Measurements from ENCODE around the gene AASS. TPM values are rescaled to one million over a fixed set of nuclear protein-coding genes. Genes with fewer than 3 reads are reported as not detected.

AASS gene
- polyA plus RNA-seq, 2 of the 4 experiments (the other 2 are of a cell fraction), result 0.04 to 0.21 TPM

DNA sequence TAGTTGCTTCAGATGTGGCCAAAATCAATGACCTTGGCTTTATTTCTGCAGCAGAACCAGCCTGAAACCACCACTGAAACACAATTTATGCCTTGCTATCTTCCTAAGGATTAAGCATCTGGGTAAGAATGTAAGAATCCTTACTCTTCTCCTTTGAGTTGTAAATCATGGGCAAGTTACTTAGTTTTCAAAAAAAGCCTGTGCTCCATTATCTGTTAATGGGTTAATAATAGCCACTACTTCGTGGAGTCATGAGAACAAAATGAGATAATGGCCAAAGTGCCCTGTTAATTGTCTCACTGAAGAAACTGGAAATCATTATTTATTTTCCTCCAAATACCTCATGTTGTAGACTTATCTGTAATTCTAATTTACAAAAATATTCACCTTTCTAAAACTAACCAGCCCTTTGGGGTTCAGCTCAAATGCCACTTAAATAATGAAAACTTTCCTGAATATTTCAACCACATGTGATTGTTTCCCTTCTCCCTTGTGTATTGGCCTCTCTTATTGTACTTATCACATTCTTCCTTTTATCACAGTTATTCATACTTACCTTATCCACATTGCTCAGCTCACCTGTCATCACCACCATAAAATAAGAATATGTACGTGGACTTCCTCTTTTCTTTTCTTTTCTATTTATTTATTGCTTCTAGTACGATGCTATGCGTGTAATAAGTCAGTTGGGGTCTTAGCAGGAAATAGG is 2.0 kb upstream of the AASS start:
- no peak for FAIRE-seq
- POLR2A ChIA-PET, result no interaction called here

DNA sequence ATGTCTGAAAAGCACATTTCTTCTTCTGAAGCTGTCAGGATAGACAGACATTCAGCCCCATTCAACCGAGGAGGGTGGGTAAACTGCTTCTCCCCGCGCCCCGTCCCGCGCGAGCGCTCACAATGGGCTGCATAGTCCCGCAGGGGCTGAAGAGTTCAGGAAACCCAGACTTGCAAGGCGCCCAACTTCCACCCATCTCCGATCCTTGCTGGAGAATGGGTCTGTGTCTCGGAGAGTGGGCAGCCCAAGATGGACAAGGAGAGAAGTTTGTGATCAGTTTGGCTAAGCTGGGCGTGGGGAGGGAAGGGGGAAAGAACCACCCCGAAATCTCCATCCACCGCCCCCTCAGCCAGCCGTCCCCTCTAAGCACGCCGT is 686 bp downstream of the AASS start:
- DNase-seq (ENCODE audit: low read depth in 1 of 2, low spot score in 1 of 2) (no peak), ATAC-seq (peak; percentile 40 to 45; a peak in 5 of 6 replicates), FAIRE-seq (no peak)
- Histone ChIP-seq H3K4me1 (peaks cover 5% of the 10 kb centered on the region; the same call in 1 of the 3 replicates), H3K4me3 (peak overlapping the region; percentile 57), H3K4me2 (peak overlapping the region; percentile 92), H3K9me3 (no peaks in the 10 kb centered on the region), H3K27ac (no peak overlapping the region)
- ChIA-PET CTCF (interaction anchor here (0.6 to 1.4 kb wide), 2 partner anchors 50 to 389 kb away, joined by 3 to 4 read pairs; no protein-coding TSS in a partner anchor), POLR2A (no interaction called here)
- WGBS (ENCODE audit: missing lambda C conversion rate), result 7% methylated on average over 18 of the region's 18 CpGs
- TF ChIP-seq RNF2 (IDR thresholded peaks at IDR 0.05; ENCODE audit: borderline replicate concordance, low read depth) (no peak), RCOR1 (IDR thresholded peaks at IDR 0.05; ENCODE audit: low read depth, low read length) (no peak), EHF (CRISPR knock-in tag; IDR thresholded peaks at IDR 0.05) (no peak), KDM5A (IDR thresholded peaks at IDR 0.05) (no peak), BHLHE40 (IDR thresholded peaks at IDR 0.05; ENCODE audit: low read depth, low read length) (no peak), NR3C1 (IDR thresholded peaks at IDR 0.05) (no peak), CEBPB (IDR thresholded peaks at IDR 0.05) (no peak), ESRRA (IDR thresholded peaks at IDR 0.05; ENCODE audit: borderline replicate concordance, low read length) (no peak), ZFP36 (IDR thresholded peaks at IDR 0.05; ENCODE audit: borderline replicate concordance, partially characterized antibody) (no peak)
- TF ChIP-seq, protein P1, sequence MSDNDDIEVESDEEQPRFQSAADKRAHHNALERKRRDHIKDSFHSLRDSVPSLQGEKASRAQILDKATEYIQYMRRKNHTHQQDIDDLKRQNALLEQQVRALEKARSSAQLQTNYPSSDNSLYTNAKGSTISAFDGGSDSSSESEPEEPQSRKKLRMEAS (IDR thresholded peaks at IDR 0.05), result no peak
- TF ChIP-seq, protein P2, sequence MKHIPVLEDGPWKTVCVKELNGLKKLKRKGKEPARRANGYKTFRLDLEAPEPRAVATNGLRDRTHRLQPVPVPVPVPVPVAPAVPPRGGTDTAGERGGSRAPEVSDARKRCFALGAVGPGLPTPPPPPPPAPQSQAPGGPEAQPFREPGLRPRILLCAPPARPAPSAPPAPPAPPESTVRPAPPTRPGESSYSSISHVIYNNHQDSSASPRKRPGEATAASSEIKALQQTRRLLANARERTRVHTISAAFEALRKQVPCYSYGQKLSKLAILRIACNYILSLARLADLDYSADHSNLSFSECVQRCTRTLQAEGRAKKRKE (CRISPR knock-in tag; IDR thresholded peaks at IDR 0.05; ENCODE audit: low read depth), result no peak
- TF ChIP-seq, protein P3, sequence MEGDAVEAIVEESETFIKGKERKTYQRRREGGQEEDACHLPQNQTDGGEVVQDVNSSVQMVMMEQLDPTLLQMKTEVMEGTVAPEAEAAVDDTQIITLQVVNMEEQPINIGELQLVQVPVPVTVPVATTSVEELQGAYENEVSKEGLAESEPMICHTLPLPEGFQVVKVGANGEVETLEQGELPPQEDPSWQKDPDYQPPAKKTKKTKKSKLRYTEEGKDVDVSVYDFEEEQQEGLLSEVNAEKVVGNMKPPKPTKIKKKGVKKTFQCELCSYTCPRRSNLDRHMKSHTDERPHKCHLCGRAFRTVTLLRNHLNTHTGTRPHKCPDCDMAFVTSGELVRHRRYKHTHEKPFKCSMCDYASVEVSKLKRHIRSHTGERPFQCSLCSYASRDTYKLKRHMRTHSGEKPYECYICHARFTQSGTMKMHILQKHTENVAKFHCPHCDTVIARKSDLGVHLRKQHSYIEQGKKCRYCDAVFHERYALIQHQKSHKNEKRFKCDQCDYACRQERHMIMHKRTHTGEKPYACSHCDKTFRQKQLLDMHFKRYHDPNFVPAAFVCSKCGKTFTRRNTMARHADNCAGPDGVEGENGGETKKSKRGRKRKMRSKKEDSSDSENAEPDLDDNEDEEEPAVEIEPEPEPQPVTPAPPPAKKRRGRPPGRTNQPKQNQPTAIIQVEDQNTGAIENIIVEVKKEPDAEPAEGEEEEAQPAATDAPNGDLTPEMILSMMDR (IDR thresholded peaks at IDR 0.05), result no peak
- TF ChIP-seq, protein P4, sequence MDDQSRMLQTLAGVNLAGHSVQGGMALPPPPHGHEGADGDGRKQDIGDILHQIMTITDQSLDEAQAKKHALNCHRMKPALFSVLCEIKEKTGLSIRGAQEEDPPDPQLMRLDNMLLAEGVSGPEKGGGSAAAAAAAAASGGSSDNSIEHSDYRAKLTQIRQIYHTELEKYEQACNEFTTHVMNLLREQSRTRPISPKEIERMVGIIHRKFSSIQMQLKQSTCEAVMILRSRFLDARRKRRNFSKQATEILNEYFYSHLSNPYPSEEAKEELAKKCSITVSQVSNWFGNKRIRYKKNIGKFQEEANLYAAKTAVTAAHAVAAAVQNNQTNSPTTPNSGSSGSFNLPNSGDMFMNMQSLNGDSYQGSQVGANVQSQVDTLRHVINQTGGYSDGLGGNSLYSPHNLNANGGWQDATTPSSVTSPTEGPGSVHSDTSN (IDR thresholded peaks at IDR 0.05), result no peak

More for the DNA sequence above, 2.0 kb upstream of the AASS start:
- Histone ChIP-seq H3K4me3 (no peak overlapping the region), H3K27ac (no peak overlapping the region), H3K4me2 (no peak overlapping the region), H3K9me3 (no peaks in the 10 kb centered on the region), H3K4me1 (peaks cover 5% of the 10 kb centered on the region; the same call in 1 of the 3 replicates)
- no peak for TF ChIP-seq MAFK (IDR thresholded peaks at IDR 0.05; ENCODE audit: partially characterized antibody)
- TF ChIP-seq, protein P5, sequence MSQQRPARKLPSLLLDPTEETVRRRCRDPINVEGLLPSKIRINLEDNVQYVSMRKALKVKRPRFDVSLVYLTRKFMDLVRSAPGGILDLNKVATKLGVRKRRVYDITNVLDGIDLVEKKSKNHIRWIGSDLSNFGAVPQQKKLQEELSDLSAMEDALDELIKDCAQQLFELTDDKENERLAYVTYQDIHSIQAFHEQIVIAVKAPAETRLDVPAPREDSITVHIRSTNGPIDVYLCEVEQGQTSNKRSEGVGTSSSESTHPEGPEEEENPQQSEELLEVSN (IDR thresholded peaks at IDR 0.05; ENCODE audit: borderline replicate concordance, low read depth), result no peak
- TF ChIP-seq SREBF2 (IDR thresholded peaks at IDR 0.05), result no peak
- TF ChIP-seq NFE2L2 (conservative IDR thresholded peaks at IDR 0.05; ENCODE audit: low read length), result no peak
- TF ChIP-seq ZC3H11A (IDR thresholded peaks at IDR 0.05), result no peak
- no peak for TF ChIP-seq CEBPB (IDR thresholded peaks at IDR 0.05)
- TF ChIP-seq, protein P3 (IDR thresholded peaks at IDR 0.05), result no peak
- TF ChIP-seq PHF8 (IDR thresholded peaks at IDR 0.05; ENCODE audit: borderline replicate concordance, low read depth), result no peak
- TF ChIP-seq KDM5A (IDR thresholded peaks at IDR 0.05), result no peak
- no peak for TF ChIP-seq POLR2A (IDR thresholded peaks at IDR 0.05; ENCODE audit: low read length)
- TF ChIP-seq TP53 (CRISPR knock-in tag; IDR thresholded peaks at IDR 0.05), result no peak
- TF ChIP-seq HOXA7 (CRISPR knock-in tag; IDR thresholded peaks at IDR 0.05), result no peak
- TF ChIP-seq, protein P6, sequence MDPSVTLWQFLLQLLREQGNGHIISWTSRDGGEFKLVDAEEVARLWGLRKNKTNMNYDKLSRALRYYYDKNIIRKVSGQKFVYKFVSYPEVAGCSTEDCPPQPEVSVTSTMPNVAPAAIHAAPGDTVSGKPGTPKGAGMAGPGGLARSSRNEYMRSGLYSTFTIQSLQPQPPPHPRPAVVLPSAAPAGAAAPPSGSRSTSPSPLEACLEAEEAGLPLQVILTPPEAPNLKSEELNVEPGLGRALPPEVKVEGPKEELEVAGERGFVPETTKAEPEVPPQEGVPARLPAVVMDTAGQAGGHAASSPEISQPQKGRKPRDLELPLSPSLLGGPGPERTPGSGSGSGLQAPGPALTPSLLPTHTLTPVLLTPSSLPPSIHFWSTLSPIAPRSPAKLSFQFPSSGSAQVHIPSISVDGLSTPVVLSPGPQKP (IDR thresholded peaks at IDR 0.05; ENCODE audit: low read depth, low read length), result no peak
- TF ChIP-seq EP300 (IDR thresholded peaks at IDR 0.05), result no peak
- no peak for TF ChIP-seq TFCP2L1 (CRISPR knock-in tag; IDR thresholded peaks at IDR 0.05)
- TF ChIP-seq NPAS2 (CRISPR knock-in tag; IDR thresholded peaks at IDR 0.05; ENCODE audit: borderline replicate concordance), result no peak
- no peak for TF ChIP-seq ZSCAN20 (CRISPR knock-in tag; IDR thresholded peaks at IDR 0.05)
- TF ChIP-seq, protein P7, sequence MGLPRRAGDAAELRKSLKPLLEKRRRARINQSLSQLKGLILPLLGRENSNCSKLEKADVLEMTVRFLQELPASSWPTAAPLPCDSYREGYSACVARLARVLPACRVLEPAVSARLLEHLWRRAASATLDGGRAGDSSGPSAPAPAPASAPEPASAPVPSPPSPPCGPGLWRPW (IDR thresholded peaks at IDR 0.05), result no peak
- TF ChIP-seq, protein P2 (CRISPR knock-in tag; IDR thresholded peaks at IDR 0.05; ENCODE audit: low read depth), result no peak
- TF ChIP-seq CHD4 (IDR thresholded peaks at IDR 0.05; ENCODE audit: borderline replicate concordance), result no peak
- CTCF ChIA-PET, result no interaction called here
- no peak for DNase-seq (ENCODE audit: low read depth in 1 of 2, low spot score in 1 of 2)
- ATAC-seq, result no peak
- WGBS (ENCODE audit: missing lambda C conversion rate), result 37% methylated on average over 4 of the region's 4 CpGs

Data from A549 (cell line).